Small intestine (tissue), 7 donors: ENCODE results near the gene TNFRSF17. TPM values are rescaled to one million over a fixed set of nuclear protein-coding genes. Genes with fewer than 3 reads are reported as not detected.

Source experiments
- DNase-seq, 2 donors: peaks; one replicate each; pipeline versions ENCODE4 v3.0.0 to v3.0.0-alpha.2; 2013
- FAIRE-seq: peaks from 2 replicates; lab custom pipeline; 2012; peaks lifted over from hg19 to GRCh38; lab: Jason Lieb, UNC
- H3K27ac ChIP-seq, 3 donors: one replicate each; pipeline ENCODE4 v1.5.1; 2013; ENCODE audit warnings: low read length in 2 of 3, mild to moderate bottlenecking in 2 of 3, control low read depth in 1 of 3, inconsistent platforms in 1 of 3, low read depth in 1 of 3, moderate library complexity in 1 of 3
- H3K27me3 ChIP-seq, 3 donors: one replicate each; pipeline ENCODE4 v1.6.1; 2013; ENCODE audit warnings: low read length in 3 of 3, inconsistent platforms in 1 of 3; ENCODE audit not compliant: control insufficient read depth in 3 of 3, insufficient read depth in 3 of 3
- H3K36me3 ChIP-seq, 3 donors: one replicate each; pipeline ENCODE4 v1.6.1; 2013; ENCODE audit warnings: low read length in 3 of 3, inconsistent platforms in 1 of 3, low read depth in 1 of 3, mild to moderate bottlenecking in 1 of 3, moderate library complexity in 1 of 3; ENCODE audit not compliant: control insufficient read depth in 3 of 3, insufficient read depth in 2 of 3
- H3K4me1 ChIP-seq, 3 donors: one replicate each; pipeline ENCODE4 v1.6.1; 2013; ENCODE audit warnings: low read length in 2 of 3, inconsistent platforms in 1 of 3, low read depth in 1 of 3, mild to moderate bottlenecking in 1 of 3, moderate library complexity in 1 of 3; ENCODE audit not compliant: control insufficient read depth in 3 of 3, insufficient read depth in 2 of 3
- H3K4me3 ChIP-seq, 3 donors: one replicate each; pipeline ENCODE4 v1.5.1; 2013; ENCODE audit warnings: low read length in 3 of 3, control low read depth in 1 of 3, inconsistent platforms in 1 of 3, low read depth in 1 of 3, mild to moderate bottlenecking in 1 of 3, moderate library complexity in 1 of 3
- H3K9me3 ChIP-seq, 2 donors: one replicate each; pipeline ENCODE4 v1.6.1; 2013; ENCODE audit warnings: low read depth in 1 of 2, low read length in 1 of 2; ENCODE audit not compliant: control insufficient read depth in 2 of 2, insufficient read depth in 1 of 2
- WGBS, 3 donors: extraction: QIAGEN DNeasy Blood & Tissue Kit; methylation state at CpG; one replicate each; pipeline ENCODE4 v1.1.7; 2013; 5-methylcytosine and 5-hydroxymethylcytosine counted together
- polyA plus RNA-seq, 4 donors: library from polyadenylated mRNA; stranded (reverse) in 3 of 4; unstranded in 1 of 4; fragments of 200-250 nt in 3 of 4; fragments of 120-200 nt in 1 of 4; gene quantifications; one replicate each; pipeline versions ENCODE4 v1.2.1 to v1.2.3, GENCODE V29; 2013
- donor health status: healthy with polysubstance abuse.
- donor health status: control.
- donor health status: control.
- donor health status: Bipolar disorder and iron deficiency.
- donor health status: healthy.

Gene TNFRSF17
- polyA plus RNA-seq, 4 donors, result 0.04 to 19.7 (median 1.8) TPM; not detected in 1

DNA sequence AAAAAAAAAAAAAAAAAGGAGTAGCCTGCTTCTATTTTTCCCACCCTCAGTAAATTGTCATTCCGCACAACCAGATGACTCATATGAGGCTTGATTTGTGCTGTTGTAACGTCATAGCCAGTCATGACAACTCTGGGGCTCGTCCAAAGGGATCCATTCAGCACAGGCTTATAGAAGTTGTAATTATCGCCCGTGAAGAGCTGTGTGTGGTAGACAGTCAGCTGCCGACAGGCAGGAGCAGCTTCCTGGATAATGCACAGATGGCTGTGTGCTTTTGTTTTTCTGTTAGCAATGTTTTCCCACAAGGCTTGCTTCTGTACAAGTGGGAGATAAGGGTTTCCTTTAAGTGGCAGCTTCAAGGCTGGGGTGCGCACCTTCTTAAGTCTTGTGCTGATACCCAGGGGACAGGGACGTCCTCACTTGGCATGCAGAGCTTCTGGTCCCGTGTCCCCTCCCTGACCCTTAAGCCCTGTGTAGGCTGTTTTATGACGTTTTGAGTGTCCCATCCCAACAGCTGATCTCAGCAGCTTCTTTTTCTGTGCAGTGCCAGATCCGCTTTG lies 37.5 kb downstream of the TNFRSF17 start:
- 61 to 87% (median 87%) methylated on average over 11 of the region's 11 CpGs for WGBS, 3 donors
- Histone ChIP-seq H3K4me1 (no peaks in the 10 kb centered on the region), H3K27me3 (no peaks in the 10 kb centered on the region), H3K9me3 (no peaks in the 10 kb centered on the region), H3K4me3 (no peak overlapping the region), H3K27ac (no peak overlapping the region), H3K36me3 (peaks cover 0 to 2% (median 0%) of the 10 kb centered on the region in 3 donors)
- DNase-seq (no peak), FAIRE-seq (no peak)

DNA sequence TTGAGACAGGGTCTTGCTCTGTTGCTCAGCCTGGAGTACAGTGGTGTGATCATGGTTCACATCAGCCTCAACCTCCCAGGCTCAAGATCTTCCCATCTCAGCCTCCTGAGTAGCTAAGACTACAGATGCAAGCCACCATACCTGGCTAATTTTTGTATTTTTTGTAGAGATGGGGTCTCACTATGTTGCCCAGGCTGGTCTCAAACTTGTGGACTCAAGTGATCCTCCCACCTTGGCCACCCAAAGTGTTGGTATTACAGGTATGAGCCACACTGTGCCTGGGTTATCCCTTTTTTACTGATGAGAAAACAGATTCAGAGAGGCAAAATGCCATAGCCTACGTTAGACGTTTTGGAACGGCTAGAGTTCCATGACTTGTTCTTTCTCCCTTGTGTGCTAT lies 41.6 kb downstream of the TNFRSF17 start:
- H3K27me3 ChIP-seq, result no peaks in the 10 kb centered on the region
- no peak for DNase-seq
- no peak overlapping the region for H3K4me3 ChIP-seq
- peaks cover 0 to 2% (median 0%) of the 10 kb centered on the region in 3 donors for H3K36me3 ChIP-seq
- no peaks in the 10 kb centered on the region for H3K9me3 ChIP-seq
- no peaks in the 10 kb centered on the region for H3K4me1 ChIP-seq
- H3K27ac ChIP-seq, result no peak overlapping the region
- 94 to 98% (median 95%) methylated on average over 3 of the region's 3 CpGs for whole genome bisulfite sequencing, 3 donors
- FAIRE-seq, result no peak

DNA sequence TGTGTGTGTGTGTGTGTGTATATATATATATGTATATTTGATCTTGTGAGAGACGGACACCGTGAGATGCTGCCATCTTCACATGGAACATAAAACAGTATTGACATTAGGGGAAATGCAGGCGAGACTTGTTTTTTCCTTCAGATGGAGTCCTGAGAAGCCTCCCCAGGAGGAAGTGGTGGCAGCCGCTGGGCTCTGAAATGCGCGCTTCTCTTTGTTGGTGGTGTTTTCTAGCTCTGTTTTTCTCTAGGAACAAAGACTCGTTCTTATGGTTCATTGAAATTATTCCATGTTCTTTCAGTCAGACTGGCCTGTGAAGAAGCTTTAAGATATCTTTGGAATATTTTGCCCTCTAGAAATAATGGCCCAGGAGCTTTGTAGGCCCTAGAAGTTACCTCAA lies 44.5 kb downstream of the TNFRSF17 start:
- FAIRE-seq, result no peak
- Histone ChIP-seq H3K36me3 (no peaks in the 10 kb centered on the region), H3K27ac (no peak overlapping the region), H3K4me3 (no peak overlapping the region), H3K27me3 (no peaks in the 10 kb centered on the region), H3K4me1 (no peaks in the 10 kb centered on the region), H3K9me3 (no peaks in the 10 kb centered on the region)
- 70 to 95% (median 87%) methylated on average over 7 of the region's 7 CpGs for WGBS, 3 donors
- DNase-seq, result no peak

DNA sequence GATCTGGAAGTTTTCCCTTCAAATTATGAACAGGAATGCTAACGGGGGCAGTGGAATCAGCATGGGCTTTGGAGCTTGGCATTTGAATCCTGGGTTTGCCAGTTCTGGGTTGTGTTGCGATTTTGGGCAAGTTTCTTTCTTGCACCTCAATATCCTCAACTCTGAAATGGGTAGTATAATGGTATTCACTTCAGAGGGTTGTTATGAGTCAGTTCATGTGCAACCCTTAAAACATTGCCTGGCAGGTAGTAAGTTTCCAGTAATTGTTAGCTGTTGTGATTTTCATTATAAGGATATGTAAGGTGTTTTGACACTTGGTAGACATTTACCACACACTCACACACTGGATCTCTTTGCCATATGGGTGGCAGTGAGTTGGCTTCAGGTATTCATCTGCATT lies 44.9 kb downstream of the TNFRSF17 start:
- H3K27me3 ChIP-seq, result no peaks in the 10 kb centered on the region
- no peaks in the 10 kb centered on the region for H3K9me3 ChIP-seq
- no peaks in the 10 kb centered on the region for H3K4me1 ChIP-seq
- DNase-seq (no peak), FAIRE-seq (no peak)
- WGBS, 3 donors, result 98 to 100% (median 98%) methylated on average over 2 of the region's 2 CpGs
- H3K27ac ChIP-seq, result peak overlapping the region in 1 of 3 donors; percentile 32
- no peak overlapping the region for H3K4me3 ChIP-seq
- H3K36me3 ChIP-seq, result no peaks in the 10 kb centered on the region

DNA sequence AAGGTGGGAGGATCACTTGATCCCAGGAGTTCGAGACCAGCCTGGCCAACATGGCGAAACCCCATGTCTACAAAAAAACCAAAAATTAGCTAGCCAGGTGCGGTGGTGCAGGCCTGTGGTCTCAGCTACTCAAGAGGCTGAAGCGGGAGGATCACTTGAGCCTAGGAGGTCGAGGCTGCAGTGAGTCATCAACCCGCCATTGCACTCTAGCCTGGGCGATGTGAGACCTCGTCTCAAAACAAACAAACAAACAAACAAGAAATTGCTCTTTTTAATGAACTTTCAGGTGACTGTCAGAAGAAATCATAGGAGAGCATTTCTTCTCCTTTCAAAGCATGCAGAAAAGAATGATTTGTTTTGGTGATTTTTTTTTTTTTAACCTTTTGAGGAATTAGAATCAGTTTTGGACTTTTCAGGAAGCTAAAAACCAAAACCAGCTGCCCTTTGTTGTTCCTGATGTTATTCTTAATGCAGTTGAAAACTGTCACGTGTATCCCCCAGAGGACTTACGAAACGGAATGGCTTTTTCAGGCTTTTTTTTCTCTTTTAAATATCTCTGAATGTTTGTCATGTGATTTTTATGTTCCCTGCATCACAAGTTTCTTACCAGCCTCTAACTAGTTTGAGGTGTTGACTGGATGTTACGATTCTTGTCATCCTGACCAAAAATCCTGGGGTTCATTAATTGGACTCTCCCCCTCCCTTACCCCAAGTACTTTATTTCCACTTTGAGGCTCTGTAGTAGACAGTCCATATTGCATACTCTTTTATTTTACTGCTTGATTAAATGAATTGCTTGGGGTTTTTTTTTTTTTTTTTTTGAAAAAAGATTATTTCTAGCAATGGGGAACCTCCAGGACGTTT lies 45.6 kb downstream of the TNFRSF17 start:
- Histone ChIP-seq H3K4me1 (no peaks in the 10 kb centered on the region), H3K4me3 (no peak overlapping the region), H3K9me3 (no peaks in the 10 kb centered on the region), H3K27ac (peak overlapping the region in 1 of 3 donors; percentile 32), H3K36me3 (no peaks in the 10 kb centered on the region), H3K27me3 (no peaks in the 10 kb centered on the region)
- DNase-seq (no peak), FAIRE-seq (no peak)
- 76 to 87% (median 83%) methylated on average over 13 of the region's 13 CpGs for WGBS, 3 donors

DNA sequence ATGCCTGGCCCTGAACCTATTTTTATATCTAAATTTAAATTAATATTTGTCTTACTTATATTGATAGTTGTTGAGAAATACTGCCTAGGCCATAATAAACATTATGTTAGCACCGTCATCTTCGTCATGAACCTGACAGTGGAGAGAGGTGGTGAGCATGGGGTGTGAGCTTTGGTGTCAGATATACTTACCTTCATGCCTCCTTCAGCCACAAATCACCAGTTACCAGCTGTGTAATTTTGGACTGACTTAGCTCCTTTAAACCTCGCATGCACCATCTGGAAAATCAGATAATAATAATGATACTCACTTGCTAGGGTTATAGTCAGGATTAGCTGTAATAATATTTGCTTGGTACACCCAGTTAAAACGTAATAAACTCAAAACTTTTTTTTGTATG lies 46.6 kb downstream of the TNFRSF17 start:
- Histone ChIP-seq H3K4me1 (no peaks in the 10 kb centered on the region), H3K9me3 (no peaks in the 10 kb centered on the region), H3K36me3 (no peaks in the 10 kb centered on the region), H3K27me3 (no peaks in the 10 kb centered on the region), H3K27ac (no peak overlapping the region), H3K4me3 (no peak overlapping the region)
- 80 to 91% (median 87%) methylated on average over 4 of the region's 4 CpGs for WGBS, 3 donors
- FAIRE-seq (no peak), DNase-seq (no peak)

DNA sequence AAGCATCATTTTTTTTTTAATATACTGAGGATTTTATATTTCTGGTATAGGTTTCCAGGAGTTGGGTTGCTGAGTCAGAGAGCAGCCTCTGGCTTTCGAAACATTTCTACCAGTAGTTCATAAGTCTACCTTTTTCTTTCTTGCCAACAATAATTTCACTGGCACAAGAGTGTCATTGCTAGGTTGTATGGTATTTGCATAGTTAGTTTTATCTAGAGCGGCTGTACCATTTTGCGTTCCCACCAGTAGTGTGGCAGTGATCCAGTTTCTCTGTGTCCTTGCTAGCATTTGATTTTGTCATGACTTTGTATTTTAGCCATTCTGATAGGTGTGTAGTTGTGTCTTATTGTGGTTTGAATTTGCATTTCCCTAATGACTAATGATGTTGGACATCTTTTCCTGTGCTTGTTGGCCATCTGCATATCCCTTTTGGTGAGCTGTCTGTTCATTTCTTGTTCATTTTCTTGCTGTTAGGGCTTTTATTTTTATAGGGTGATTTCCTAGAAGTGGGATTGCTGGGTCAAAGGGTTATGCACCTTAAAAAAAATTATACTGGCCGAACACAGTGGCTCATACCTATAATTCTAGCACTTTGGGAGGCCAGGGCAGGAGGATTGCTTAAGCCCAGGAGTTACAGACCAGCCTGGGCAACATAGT lies 51.4 kb downstream of the TNFRSF17 start:
- H3K27ac ChIP-seq, result no peak overlapping the region
- H3K9me3 ChIP-seq, result no peaks in the 10 kb centered on the region
- 85 to 93% (median 92%) methylated on average over 4 of the region's 4 CpGs for WGBS, 3 donors
- DNase-seq (no peak), FAIRE-seq (no peak)
- H3K4me1 ChIP-seq, result no peaks in the 10 kb centered on the region
- no peak overlapping the region for H3K4me3 ChIP-seq
- no peaks in the 10 kb centered on the region for H3K27me3 ChIP-seq
- no peaks in the 10 kb centered on the region for H3K36me3 ChIP-seq

DNA sequence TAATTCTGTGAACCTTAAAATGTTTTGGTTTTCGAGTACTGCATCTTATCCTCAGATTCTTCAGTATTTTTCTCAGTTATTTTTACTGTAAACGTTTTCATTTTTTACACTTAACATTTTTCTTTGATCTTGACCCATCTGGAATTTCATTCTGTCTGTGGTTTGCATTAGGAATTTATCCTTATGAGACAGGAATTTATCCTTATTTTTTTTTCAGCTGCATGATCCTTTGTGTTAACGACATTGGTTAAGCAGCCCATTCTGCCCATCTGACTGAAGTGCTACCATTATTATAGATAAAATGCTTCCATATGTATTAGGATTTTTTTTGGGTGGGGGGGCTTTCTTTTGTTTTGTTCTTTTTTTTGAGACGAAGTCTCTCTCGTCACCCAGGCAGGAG lies 52.5 kb downstream of the TNFRSF17 start:
- WGBS, 3 donors, result 76 to 92% (median 88%) methylated on average over 5 of the region's 5 CpGs
- H3K4me1 ChIP-seq, result no peaks in the 10 kb centered on the region
- FAIRE-seq (no peak), DNase-seq (no peak)
- no peak overlapping the region for H3K4me3 ChIP-seq
- H3K27ac ChIP-seq, result no peak overlapping the region
- H3K27me3 ChIP-seq, result no peaks in the 10 kb centered on the region
- no peaks in the 10 kb centered on the region for H3K9me3 ChIP-seq
- no peaks in the 10 kb centered on the region for H3K36me3 ChIP-seq
